ENCODE measurements around the gene EPYC. TPM values are rescaled to one million over a fixed set of nuclear protein-coding genes. Genes with fewer than 3 reads are reported as not detected.

EPYC gene
- total and polyA plus RNA-seq, 2 experiments from 2014 or later = 0.27 to 0.40 TPM

DNA sequence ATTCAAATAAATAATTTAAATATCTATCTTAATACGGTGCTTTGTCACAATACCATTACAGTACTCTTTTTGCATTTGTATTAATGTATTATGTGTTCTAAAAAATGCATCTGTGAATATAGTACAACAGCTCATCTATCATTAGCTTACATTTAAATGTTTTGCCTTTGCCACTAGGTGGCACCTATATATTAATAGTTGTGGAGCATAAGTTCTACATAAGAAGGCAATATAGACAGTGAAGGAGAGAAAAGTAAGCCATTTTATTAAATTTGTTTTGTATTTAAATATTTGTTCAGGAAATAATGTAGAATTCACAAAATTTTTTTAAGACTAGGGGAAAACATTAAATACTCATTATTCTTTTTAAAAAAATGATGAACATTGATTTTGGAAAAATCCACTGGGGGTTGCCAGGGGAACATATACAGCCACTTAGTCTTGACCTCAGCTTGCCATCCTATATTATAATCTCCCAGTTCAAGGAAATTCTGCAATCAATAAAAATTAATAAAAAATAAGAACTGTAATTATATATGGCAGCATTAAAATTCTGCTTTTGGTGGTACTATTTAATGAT is 59.6 kb downstream of the EPYC start:
- WGBS (ENCODE audit: low lambda C conversion rate, missing lambda C conversion rate) = 30% methylated on average over 1 of the region's 1 CpG
- no peaks in the 10 kb centered on the region for H3K4me1 ChIP-seq (ENCODE audit: insufficient read depth)
- H4K20me1 ChIP-seq (ENCODE audit: insufficient read depth, poor library complexity, severe bottlenecking) = no peaks in the 10 kb centered on the region
- TF ChIP-seq EZH2phosphoT487 (IDR thresholded peaks at IDR 0.05; ENCODE audit: low read depth, severe bottlenecking, unreplicated experiment) (no peak), EZH2 (IDR thresholded peaks at IDR 0.05; ENCODE audit: borderline replicate concordance) (no peak)
- TF ChIP-seq, protein P1, sequence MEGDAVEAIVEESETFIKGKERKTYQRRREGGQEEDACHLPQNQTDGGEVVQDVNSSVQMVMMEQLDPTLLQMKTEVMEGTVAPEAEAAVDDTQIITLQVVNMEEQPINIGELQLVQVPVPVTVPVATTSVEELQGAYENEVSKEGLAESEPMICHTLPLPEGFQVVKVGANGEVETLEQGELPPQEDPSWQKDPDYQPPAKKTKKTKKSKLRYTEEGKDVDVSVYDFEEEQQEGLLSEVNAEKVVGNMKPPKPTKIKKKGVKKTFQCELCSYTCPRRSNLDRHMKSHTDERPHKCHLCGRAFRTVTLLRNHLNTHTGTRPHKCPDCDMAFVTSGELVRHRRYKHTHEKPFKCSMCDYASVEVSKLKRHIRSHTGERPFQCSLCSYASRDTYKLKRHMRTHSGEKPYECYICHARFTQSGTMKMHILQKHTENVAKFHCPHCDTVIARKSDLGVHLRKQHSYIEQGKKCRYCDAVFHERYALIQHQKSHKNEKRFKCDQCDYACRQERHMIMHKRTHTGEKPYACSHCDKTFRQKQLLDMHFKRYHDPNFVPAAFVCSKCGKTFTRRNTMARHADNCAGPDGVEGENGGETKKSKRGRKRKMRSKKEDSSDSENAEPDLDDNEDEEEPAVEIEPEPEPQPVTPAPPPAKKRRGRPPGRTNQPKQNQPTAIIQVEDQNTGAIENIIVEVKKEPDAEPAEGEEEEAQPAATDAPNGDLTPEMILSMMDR (IDR thresholded peaks at IDR 0.05; ENCODE audit: poor library complexity) = peak; percentile 61
- H3K9me2 ChIP-seq (replicated peaks; ENCODE audit: insufficient read depth) = no peaks in the 10 kb centered on the region
- H3K27me3 ChIP-seq = no peaks in the 10 kb centered on the region
- no peak overlapping the region for H3K27ac ChIP-seq
- H3K4me3 ChIP-seq = no peak overlapping the region
- no peak overlapping the region for H3K4me2 ChIP-seq
- peak; percentile 57 for DNase-seq (ENCODE audit: low spot score)
- H3K79me2 ChIP-seq = no peaks in the 10 kb centered on the region
- H3K36me3 ChIP-seq (replicated peaks; ENCODE audit: insufficient read depth, low read depth) = no peaks in the 10 kb centered on the region
- no peak overlapping the region for H2AFZ ChIP-seq
- H3K9me3 ChIP-seq (ENCODE audit: low read depth) = no peaks in the 10 kb centered on the region

DNA sequence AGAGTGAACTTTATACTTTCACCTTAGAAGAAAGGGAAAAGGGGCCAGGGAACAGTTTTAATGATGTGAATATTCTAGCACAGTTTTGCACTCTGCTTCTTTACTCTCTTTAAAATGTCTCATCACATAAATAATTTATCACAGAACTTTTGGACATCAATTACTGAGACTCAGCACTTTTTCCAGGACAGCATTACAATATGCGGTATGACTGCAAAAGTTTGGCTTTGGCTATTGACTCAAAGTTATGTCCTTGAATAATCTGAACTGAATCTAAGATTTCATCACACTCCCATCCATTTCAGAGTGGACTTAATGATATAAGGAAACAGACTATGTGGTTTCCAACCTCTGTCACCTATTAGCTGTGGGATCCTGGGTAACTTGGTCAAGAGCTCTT is 61.5 kb downstream of the EPYC start:
- no peaks in the 10 kb centered on the region for H4K20me1 ChIP-seq (ENCODE audit: insufficient read depth, poor library complexity, severe bottlenecking)
- no peaks in the 10 kb centered on the region for H3K27me3 ChIP-seq
- no peak overlapping the region for H3K4me2 ChIP-seq
- no peak overlapping the region for H2AFZ ChIP-seq
- H3K9me3 ChIP-seq (ENCODE audit: low read depth) = no peaks in the 10 kb centered on the region
- H3K4me3 ChIP-seq = no peak overlapping the region
- H3K79me2 ChIP-seq = no peaks in the 10 kb centered on the region
- H3K4me1 ChIP-seq (ENCODE audit: insufficient read depth) = no peaks in the 10 kb centered on the region
- no peaks in the 10 kb centered on the region for H3K9me2 ChIP-seq (replicated peaks; ENCODE audit: insufficient read depth)
- TF ChIP-seq, protein P1 (IDR thresholded peaks at IDR 0.05; ENCODE audit: poor library complexity) = no peak
- TF ChIP-seq EZH2phosphoT487 (IDR thresholded peaks at IDR 0.05; ENCODE audit: low read depth, severe bottlenecking, unreplicated experiment) (no peak), EZH2 (IDR thresholded peaks at IDR 0.05; ENCODE audit: borderline replicate concordance) (no peak)
- 96% methylated on average over 1 of the region's 1 CpG for WGBS (ENCODE audit: low lambda C conversion rate, missing lambda C conversion rate)
- H3K27ac ChIP-seq = no peak overlapping the region
- DNase-seq (ENCODE audit: low spot score) = no peak
- no peaks in the 10 kb centered on the region for H3K36me3 ChIP-seq (replicated peaks; ENCODE audit: insufficient read depth, low read depth)

DNA sequence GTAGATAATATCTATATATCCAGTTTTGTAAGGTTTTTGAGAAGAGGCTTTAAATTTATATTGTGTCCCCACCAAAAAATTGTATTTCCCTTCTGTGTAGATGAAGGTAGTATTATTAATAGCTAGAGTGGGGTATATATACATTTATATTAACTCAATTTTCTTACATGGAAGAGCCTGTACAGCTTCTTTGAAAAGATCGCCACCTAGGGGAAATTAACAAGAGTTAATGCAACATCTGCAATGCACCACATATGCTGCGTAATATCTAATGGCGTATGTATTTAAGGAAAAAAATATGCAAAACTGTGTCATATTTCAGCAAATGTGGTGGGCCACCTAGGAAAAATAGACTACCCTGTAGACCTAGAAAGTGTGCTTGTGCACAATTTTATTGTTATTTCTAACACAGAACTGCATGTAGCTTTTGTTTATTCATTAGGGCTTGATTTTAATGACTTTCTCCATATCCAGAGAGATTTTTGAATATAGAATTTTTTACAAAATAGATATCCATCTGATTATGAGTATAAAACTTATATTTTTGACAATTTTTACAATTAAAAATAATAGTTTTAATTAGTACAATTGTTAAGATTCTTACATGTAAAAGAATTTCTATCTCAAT is 63.8 kb downstream of the EPYC start:
- Histone ChIP-seq H4K20me1 (ENCODE audit: insufficient read depth, poor library complexity, severe bottlenecking) (no peaks in the 10 kb centered on the region), H3K79me2 (no peaks in the 10 kb centered on the region), H3K36me3 (replicated peaks; ENCODE audit: insufficient read depth, low read depth) (no peaks in the 10 kb centered on the region), H3K27me3 (no peaks in the 10 kb centered on the region), H3K4me1 (ENCODE audit: insufficient read depth) (no peaks in the 10 kb centered on the region), H3K4me3 (no peak overlapping the region), H3K9me2 (replicated peaks; ENCODE audit: insufficient read depth) (no peaks in the 10 kb centered on the region), H2AFZ (no peak overlapping the region), H3K27ac (no peak overlapping the region), H3K4me2 (no peak overlapping the region), H3K9me3 (ENCODE audit: low read depth) (no peaks in the 10 kb centered on the region)
- TF ChIP-seq EZH2 (IDR thresholded peaks at IDR 0.05; ENCODE audit: borderline replicate concordance) (no peak), EZH2phosphoT487 (IDR thresholded peaks at IDR 0.05; ENCODE audit: low read depth, severe bottlenecking, unreplicated experiment) (no peak)
- TF ChIP-seq, protein P1 (IDR thresholded peaks at IDR 0.05; ENCODE audit: poor library complexity) = peak; percentile 75
- WGBS (ENCODE audit: low lambda C conversion rate, missing lambda C conversion rate) = 52% methylated on average over 3 of the region's 3 CpGs
- peak; percentile 73 for DNase-seq (ENCODE audit: low spot score)
